Fibroblast of skin of abdomen (primary cell): Measurements from ENCODE around the gene GNS. TPM values are rescaled to one million over a fixed set of nuclear protein-coding genes. Genes with fewer than 3 reads are reported as not detected.

ENCODE experiments used
- DNase-seq: peaks from one replicate; pipeline ENCODE4 v3.0.0-alpha.2; 2013
- polyA plus RNA-seq, 2 experiments: library from polyadenylated mRNA; unstranded; fragments of 120-200 nt; gene quantifications; one replicate each; pipeline ENCODE4 v1.2.1, GENCODE V29; 2013; ENCODE audit not compliant: insufficient read length in 2 of 2

Gene GNS
- polyA plus RNA-seq (2013, experiment 1 of 2; ENCODE audit: insufficient read length) = 99.2 TPM
- polyA plus RNA-seq (2013, experiment 2 of 2; ENCODE audit: insufficient read length) = 97.0 TPM

- DNase-seq = peak; percentile 93
Measured at GRCh38 chr12:64759035-64759894, at the start of gene GNS. GNS (minus strand) TSS chr12:64759406; CDS start chr12:64759276, 130 bp downstream.

GRCh38 chr12:64808110-64808509 is 48.9 kb upstream of the GNS start:
- DNase-seq = no peak

GRCh38 chr12:64806593-64807460 is 47.6 kb upstream of the GNS start:
- peak; percentile 64 for DNase-seq

- no peak for DNase-seq
Measured at GRCh38 chr12:64806173-64806572, 47.0 kb upstream of the GNS start.

- peak; percentile 22 for DNase-seq
Measured at GRCh38 chr12:64802180-64802775, 43.1 kb upstream of the GNS start.

- DNase-seq = no peak
Measured at GRCh38 chr12:64801381-64801780, 42.2 kb upstream of the GNS start.

- no peak for DNase-seq
Measured at GRCh38 chr12:64800640-64801039, 41.4 kb upstream of the GNS start.

GRCh38 chr12:64798165-64798564 is 39.0 kb upstream of the GNS start:
- DNase-seq = no peak

GRCh38 chr12:64797156-64797555 is 38.0 kb upstream of the GNS start:
- DNase-seq = no peak

- peak; percentile 84 for DNase-seq
Measured at GRCh38 chr12:64796205-64796845, 37.1 kb upstream of the GNS start.

- DNase-seq = no peak
Measured at GRCh38 chr12:64794305-64794704, 35.1 kb upstream of the GNS start.

GRCh38 chr12:64793610-64794009 is 34.4 kb upstream of the GNS start:
- no peak for DNase-seq

GRCh38 chr12:64792128-64792527 is 32.9 kb upstream of the GNS start:
- DNase-seq = no peak

GRCh38 chr12:64791036-64791435 is 31.8 kb upstream of the GNS start:
- DNase-seq = peak; percentile 53

- no peak for DNase-seq
Measured at GRCh38 chr12:64790166-64790565, 31.0 kb upstream of the GNS start.

GRCh38 chr12:64785838-64786237 is 26.6 kb upstream of the GNS start:
- DNase-seq = no peak

- no peak for DNase-seq
Measured at GRCh38 chr12:64782191-64782876, 23.1 kb upstream of the GNS start.

GRCh38 chr12:64781280-64782190 is 22.3 kb upstream of the GNS start:
- DNase-seq = no peak

GRCh38 chr12:64780531-64781279 is 21.5 kb upstream of the GNS start:
- DNase-seq = peak; percentile 4

- no peak for DNase-seq
Measured at GRCh38 chr12:64780132-64780530, 20.9 kb upstream of the GNS start.
